Endothelial cell of umbilical vein (primary cell): ENCODE measurements around the gene CASP9. TPM values are rescaled to one million over a fixed set of nuclear protein-coding genes. Genes with fewer than 3 reads are reported as not detected.

Experiments
- BruUV-seq: library from RNA; stranded (reverse); fragments of 400-500 nt; replicated peaks from 2 replicates; lab custom pipeline; 2021; lab: Mats Ljungman, UMichigan
- CTCF ChIA-PET: fragments of 300-600, 350-600 bp; sonication (Branson Sonifier 250); formaldehyde crosslinking; loops from one replicate; lab custom pipeline; 2021; ENCODE audit warnings: antibody characterized with exemption, inconsistent platforms; lab: Charles Lee
- POLR2A ChIA-PET: fragments of 300-600, 350-600 bp; sonication (Branson Sonifier 250); formaldehyde crosslinking; loops from one replicate; lab custom pipeline; 2021; ENCODE audit warnings: antibody characterized with exemption, inconsistent platforms; lab: Charles Lee
- DNase-seq: peaks from one replicate; pipeline ENCODE4 v3.0.0-alpha.2; 2011; ENCODE audit warnings: low read depth, low spot score
- FAIRE-seq: peaks from 2 replicates; lab custom pipeline; 2011; peaks lifted over from hg19 to GRCh38; lab: Jason Lieb, UNC
- H2AFZ ChIP-seq: 2 replicates; pipeline ENCODE4 v1.6.0; 2012; ENCODE audit warnings: low read depth, low read length, control low read depth, inconsistent platforms
- H3K27ac ChIP-seq: 2 replicates; pipeline ENCODE4 v1.5.1; 2011; ENCODE audit warnings: low read depth, mild to moderate bottlenecking, control low read depth, low read length, moderate library complexity; ENCODE audit not compliant: insufficient read depth
- H3K27me3 ChIP-seq, 2 experiments: 2 replicates each; pipeline versions ENCODE4 v1.6.0 to v1.6.1; 2011; ENCODE audit warnings: low read length in 2 of 2, mixed read lengths in 1 of 2; ENCODE audit not compliant: control insufficient read depth in 2 of 2, insufficient read depth in 2 of 2
- H3K36me3 ChIP-seq, 2 experiments: 2 replicates in 1 of 2; 3 replicates in 1 of 2; pipeline ENCODE4 v1.5.1; 2011; ENCODE audit warnings: low read length in 2 of 2, mild to moderate bottlenecking in 1 of 2, moderate library complexity in 1 of 2; ENCODE audit not compliant: control insufficient read depth in 2 of 2, insufficient read depth in 2 of 2; ENCODE audit errors: extremely low read depth in 1 of 2
- H3K4me1 ChIP-seq: 3 replicates; pipeline ENCODE4 v1.5.1; 2011; ENCODE audit warnings: mild to moderate bottlenecking, low read length; ENCODE audit not compliant: control insufficient read depth, insufficient read depth; ENCODE audit errors: extremely low read depth
- H3K4me2 ChIP-seq: 2 replicates; pipeline ENCODE4 v1.6.1; 2011; ENCODE audit warnings: low read length, control low read depth, mixed read lengths; ENCODE audit not compliant: insufficient read depth
- H3K4me3 ChIP-seq, 3 experiments: fragments of 200-600 bp in 1 of 3; sonication (generic), shearing (Covaris generic) in 1 of 3; replicated peaks in 1 of 3; 2 replicates each; pipeline ENCODE4 v1.5.1; 2011 to 2016; ENCODE audit warnings: control low read depth in 3 of 3, low read length in 3 of 3, mild to moderate bottlenecking in 2 of 3, inconsistent platforms in 1 of 3, low read depth in 1 of 3, moderate library complexity in 1 of 3; ENCODE audit not compliant: insufficient read depth in 1 of 3
- H3K79me2 ChIP-seq: 2 replicates; pipeline ENCODE4 v1.6.0; 2012; ENCODE audit warnings: low read length, inconsistent platforms; ENCODE audit not compliant: control insufficient read depth, insufficient read depth
- H3K9ac ChIP-seq: replicated peaks from 2 replicates; pipeline ENCODE3; 2011; ENCODE audit warnings: low read length, control low read depth; ENCODE audit not compliant: insufficient read depth; ENCODE audit errors: extremely low read depth
- H3K9me1 ChIP-seq: replicated peaks from 3 replicates; pipeline ENCODE4 v1.6.0; 2011; ENCODE audit warnings: mild to moderate bottlenecking, low read length; ENCODE audit not compliant: control insufficient read depth, insufficient read depth; ENCODE audit errors: extremely low read depth
- H3K9me3 ChIP-seq: replicated peaks from 2 replicates; pipeline ENCODE4 v1.5.1; 2012; ENCODE audit warnings: low read length, inconsistent platforms; ENCODE audit not compliant: control insufficient read depth, insufficient read depth
- H4K20me1 ChIP-seq: replicated peaks from 2 replicates; pipeline ENCODE3; 2011; ENCODE audit warnings: mild to moderate bottlenecking, low read length; ENCODE audit not compliant: control insufficient read depth, insufficient read depth; ENCODE audit errors: extremely low read depth
- EZH2 ChIP-seq: IDR thresholded peaks from 2 replicates; pipeline ENCODE4 v1.6.1; 2012; ENCODE audit warnings: borderline replicate concordance, low read depth, mild to moderate bottlenecking, moderate library complexity, low read length, inconsistent platforms; ENCODE audit not compliant: severe bottlenecking
- FOS ChIP-seq: IDR thresholded peaks from 2 replicates; pipeline ENCODE4 v1.6.1; 2011; ENCODE audit warnings: mild to moderate bottlenecking, low read length, moderate library complexity, borderline replicate concordance; ENCODE audit not compliant: insufficient read depth
- GATA2 ChIP-seq: IDR thresholded peaks from 2 replicates; pipeline ENCODE4 v1.7.0; 2011; ENCODE audit warnings: low read depth, mild to moderate bottlenecking, moderate library complexity, mixed read lengths, low read length; ENCODE audit not compliant: insufficient read length, insufficient read depth
- JUN ChIP-seq: IDR thresholded peaks from 2 replicates; pipeline ENCODE4 v1.6.1; 2011; ENCODE audit warnings: borderline replicate concordance, low read depth; ENCODE audit not compliant: insufficient read length, insufficient read depth
- MYC ChIP-seq: IDR thresholded peaks from one replicate; pipeline ENCODE4 v1.6.1; 2011; ENCODE audit warnings: mild to moderate bottlenecking, low read depth, low read length
- POLR2A ChIP-seq: IDR thresholded peaks from 2 replicates; pipeline ENCODE4 v1.6.1; 2012; ENCODE audit warnings: low read depth, mild to moderate bottlenecking, control low read depth, low read length
- POLR2AphosphoS5 ChIP-seq: IDR thresholded peaks from 2 replicates; pipeline ENCODE4 v1.6.1; 2012; ENCODE audit warnings: low read depth, mild to moderate bottlenecking, control low read depth, low read length, moderate library complexity; ENCODE audit not compliant: insufficient read depth
- dilution Hi-C: fragments of 300-500 bp; cut with MboI; formaldehyde crosslinking; loops from one replicate; pipeline ENCODE4 v1.15.0; 2019; ENCODE audit warnings: low sequenced_read_pairs; ENCODE audit not compliant: extremely low pct_ligation_motif_present
- intact Hi-C: fragments of 100-400 bp; cut with micrococcal nuclease; formaldehyde crosslinking; loops from one replicate; pipeline ENCODE4 v1.10.0; 2022
- polyA plus RNA-seq, 4 experiments: library from polyadenylated mRNA; depleted of rRNA in 3 of 4; stranded (reverse) in 3 of 4; unstranded in 1 of 4; fragments of >200 nt; gene quantifications; 2 replicates each; pipeline versions ENCODE4 v1.2.1 to v1.2.3, GENCODE V29; 2011 to 2012; ENCODE audit warnings: missing spikeins in 1 of 4
- total RNA-seq: library from RNA; stranded (reverse); gene quantifications from 2 replicates; pipeline ENCODE4 v1.2.3, GENCODE V29; 2021
- TF ChIP-seq, protein P1 (sequence below): IDR thresholded peaks from 2 replicates; pipeline ENCODE4 v1.6.1; 2011; ENCODE audit not compliant: insufficient read depth, insufficient read length
- TF ChIP-seq, protein P2 (sequence below), 2 donors: IDR thresholded peaks; 1 replicate in 1 of 2; 2 replicates in 1 of 2; pipeline ENCODE4 v1.5.1; 2011; ENCODE audit warnings: low read length in 2 of 2, mild to moderate bottlenecking in 2 of 2, moderate library complexity in 2 of 2, control low read depth in 1 of 2, inconsistent platforms in 1 of 2, low read depth in 1 of 2; ENCODE audit not compliant: insufficient read depth in 1 of 2; ENCODE audit errors: extremely low read depth in 1 of 2

Gene CASP9
- total and polyA plus RNA-seq, 2 donors (not counting 3 experiments of a cell fraction or from before 2014, with no cell fraction given) = 10.5 to 14.1 TPM

DNA sequence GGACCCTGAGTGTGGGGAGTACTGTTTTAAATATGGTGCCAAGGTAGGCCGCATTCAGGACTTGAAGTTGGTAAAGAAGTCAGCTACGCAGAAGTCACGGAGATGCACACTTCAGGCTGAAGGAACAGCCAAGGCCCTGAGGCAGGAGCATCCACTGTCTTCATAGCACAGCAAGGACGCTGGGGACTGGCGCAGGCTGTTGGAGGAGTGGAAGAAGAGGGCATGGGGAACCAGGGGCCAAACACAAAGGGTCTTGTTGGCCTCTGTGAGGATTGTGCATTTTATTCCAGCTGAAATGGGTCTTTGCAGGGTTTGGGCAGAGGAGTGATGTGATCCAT, 19.2 kb upstream of the CASP9 start:
- Histone ChIP-seq H3K27me3 (no peaks in the 10 kb centered on the region), H2AFZ (no peak overlapping the region), H3K9me1 (no peaks in the 10 kb centered on the region), H3K4me1 (no peaks in the 10 kb centered on the region), H3K27ac (no peak overlapping the region), H3K4me3 (no peak overlapping the region), H3K4me2 (no peak overlapping the region), H3K9ac (no peak overlapping the region), H4K20me1 (no peaks in the 10 kb centered on the region), H3K36me3 (peaks cover 5 to 19% of the 10 kb centered on the region in 2 experiments), H3K79me2 (no peaks in the 10 kb centered on the region), H3K9me3 (no peaks in the 10 kb centered on the region)
- TF ChIP-seq, protein P1, sequence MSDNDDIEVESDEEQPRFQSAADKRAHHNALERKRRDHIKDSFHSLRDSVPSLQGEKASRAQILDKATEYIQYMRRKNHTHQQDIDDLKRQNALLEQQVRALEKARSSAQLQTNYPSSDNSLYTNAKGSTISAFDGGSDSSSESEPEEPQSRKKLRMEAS = no peak
- TF ChIP-seq, protein P2, sequence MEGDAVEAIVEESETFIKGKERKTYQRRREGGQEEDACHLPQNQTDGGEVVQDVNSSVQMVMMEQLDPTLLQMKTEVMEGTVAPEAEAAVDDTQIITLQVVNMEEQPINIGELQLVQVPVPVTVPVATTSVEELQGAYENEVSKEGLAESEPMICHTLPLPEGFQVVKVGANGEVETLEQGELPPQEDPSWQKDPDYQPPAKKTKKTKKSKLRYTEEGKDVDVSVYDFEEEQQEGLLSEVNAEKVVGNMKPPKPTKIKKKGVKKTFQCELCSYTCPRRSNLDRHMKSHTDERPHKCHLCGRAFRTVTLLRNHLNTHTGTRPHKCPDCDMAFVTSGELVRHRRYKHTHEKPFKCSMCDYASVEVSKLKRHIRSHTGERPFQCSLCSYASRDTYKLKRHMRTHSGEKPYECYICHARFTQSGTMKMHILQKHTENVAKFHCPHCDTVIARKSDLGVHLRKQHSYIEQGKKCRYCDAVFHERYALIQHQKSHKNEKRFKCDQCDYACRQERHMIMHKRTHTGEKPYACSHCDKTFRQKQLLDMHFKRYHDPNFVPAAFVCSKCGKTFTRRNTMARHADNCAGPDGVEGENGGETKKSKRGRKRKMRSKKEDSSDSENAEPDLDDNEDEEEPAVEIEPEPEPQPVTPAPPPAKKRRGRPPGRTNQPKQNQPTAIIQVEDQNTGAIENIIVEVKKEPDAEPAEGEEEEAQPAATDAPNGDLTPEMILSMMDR (IDR thresholded peaks at IDR 0.05; ENCODE audit: extremely low read depth in 1 of 2, insufficient read depth in 1 of 2, low read depth in 1 of 2, low read length in 2 of 2) = no peak
- TF ChIP-seq MYC (no peak), FOS (no peak), GATA2 (no peak), POLR2A (no peak), JUN (no peak), POLR2AphosphoS5 (no peak), EZH2 (no peak)
- intact Hi-C loops (no loop called here), dilution Hi-C loops (no loop called here)
- DNase-seq = no peak
- POLR2A ChIA-PET = no interaction called here
- no TSS peak for BruUV-seq
- CTCF ChIA-PET = no interaction called here
- FAIRE-seq = no peak
